GM13977 (cell line): ENCODE measurements around the gene VIPR2.

Experiments used
- DNase-seq: peaks from one replicate; pipeline ENCODE4 v3.0.0; 2012; ENCODE audit warnings: low spot score
- in situ Hi-C: fragments of 300-500 bp; cut with MboI; formaldehyde crosslinking; loops from one replicate; pipeline ENCODE4 v1.12.0; 2022; ENCODE audit warnings: low sequenced_read_pairs, low pct_unique_long_range_greater_than_20kb, mixed read lengths, inconsistent platforms; ENCODE audit not compliant: unreplicated experiment
- TF ChIP-seq, protein P1 (sequence below): IDR thresholded peaks from 2 replicates; pipeline ENCODE4 v1.5.1; 2012; ENCODE audit warnings: mild to moderate bottlenecking, control low read depth; ENCODE audit not compliant: insufficient read depth; ENCODE audit errors: extremely low read depth, missing control alignments

The VIPR2 gene

DNA sequence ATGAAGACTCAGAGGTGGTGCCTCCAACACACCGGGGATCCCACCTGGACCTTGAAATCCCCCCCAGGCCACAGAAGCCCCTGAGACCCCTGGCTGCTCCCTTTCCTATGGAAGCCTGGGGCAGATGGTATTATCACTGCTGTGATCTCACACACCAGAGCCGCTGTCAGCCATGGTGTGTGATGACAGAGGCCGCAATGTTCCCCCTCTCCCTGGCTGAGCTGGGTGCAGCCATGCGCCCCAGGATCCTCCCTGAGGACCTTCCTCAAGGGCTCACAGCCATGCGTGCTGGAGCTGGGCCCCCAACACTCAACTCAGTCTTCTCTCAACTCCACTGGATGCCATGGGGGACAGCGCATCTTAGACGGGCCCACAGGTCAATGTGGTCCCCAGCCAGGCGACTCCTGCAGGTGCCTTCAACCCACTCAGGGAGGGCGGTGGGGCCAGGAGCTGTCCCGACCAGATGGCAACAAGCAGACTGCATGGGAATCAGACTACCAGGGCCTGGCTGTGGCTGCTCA is 44.9 kb downstream of the VIPR2 start:
- TF ChIP-seq, protein P1, sequence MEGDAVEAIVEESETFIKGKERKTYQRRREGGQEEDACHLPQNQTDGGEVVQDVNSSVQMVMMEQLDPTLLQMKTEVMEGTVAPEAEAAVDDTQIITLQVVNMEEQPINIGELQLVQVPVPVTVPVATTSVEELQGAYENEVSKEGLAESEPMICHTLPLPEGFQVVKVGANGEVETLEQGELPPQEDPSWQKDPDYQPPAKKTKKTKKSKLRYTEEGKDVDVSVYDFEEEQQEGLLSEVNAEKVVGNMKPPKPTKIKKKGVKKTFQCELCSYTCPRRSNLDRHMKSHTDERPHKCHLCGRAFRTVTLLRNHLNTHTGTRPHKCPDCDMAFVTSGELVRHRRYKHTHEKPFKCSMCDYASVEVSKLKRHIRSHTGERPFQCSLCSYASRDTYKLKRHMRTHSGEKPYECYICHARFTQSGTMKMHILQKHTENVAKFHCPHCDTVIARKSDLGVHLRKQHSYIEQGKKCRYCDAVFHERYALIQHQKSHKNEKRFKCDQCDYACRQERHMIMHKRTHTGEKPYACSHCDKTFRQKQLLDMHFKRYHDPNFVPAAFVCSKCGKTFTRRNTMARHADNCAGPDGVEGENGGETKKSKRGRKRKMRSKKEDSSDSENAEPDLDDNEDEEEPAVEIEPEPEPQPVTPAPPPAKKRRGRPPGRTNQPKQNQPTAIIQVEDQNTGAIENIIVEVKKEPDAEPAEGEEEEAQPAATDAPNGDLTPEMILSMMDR = no peak
- in situ Hi-C loops = no loop called here

DNA sequence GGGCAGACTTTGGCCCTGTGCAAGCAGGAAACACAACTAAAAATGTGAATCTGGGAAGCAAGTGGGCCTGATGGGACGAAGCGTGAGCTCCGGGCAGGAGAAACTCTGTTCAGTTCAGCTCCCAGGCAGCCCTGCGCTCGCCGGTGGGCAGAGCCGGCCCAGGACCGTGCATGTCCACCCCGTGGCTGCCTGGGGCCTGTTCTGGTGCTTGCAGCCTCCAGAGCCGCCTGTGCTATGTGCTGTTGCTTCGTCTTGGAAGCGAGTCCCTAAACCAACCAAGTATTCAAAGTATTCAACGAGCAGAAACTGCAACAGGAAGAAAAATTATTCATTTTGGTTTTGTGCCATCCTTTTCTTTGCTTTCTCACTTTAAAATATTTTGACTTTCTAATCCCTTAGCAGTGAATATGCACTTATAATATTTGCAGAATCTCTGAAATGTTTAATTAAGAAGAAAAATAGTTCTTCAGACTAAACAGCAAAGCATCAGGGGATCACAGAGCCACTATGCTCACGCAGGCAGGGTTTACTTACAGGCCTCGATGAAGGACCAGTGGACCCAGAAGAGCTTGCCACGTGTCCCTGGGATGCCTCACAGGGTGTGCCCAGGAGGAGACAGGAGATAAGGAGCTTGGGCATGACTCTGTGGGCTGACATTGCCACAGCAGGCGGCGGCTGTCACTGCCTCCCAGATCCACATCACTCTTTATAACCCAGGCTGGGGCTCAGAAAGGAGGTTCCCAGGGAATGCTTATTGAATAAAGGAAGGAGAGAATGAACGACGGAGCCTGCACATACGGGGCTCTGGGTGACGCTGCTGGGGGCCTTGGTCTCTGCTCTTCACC is 45.6 kb downstream of the VIPR2 start:
- no peak for DNase-seq
- TF ChIP-seq, protein P1 = no peak
- in situ Hi-C loops = no loop called here

More for the DNA sequence above, 44.9 kb downstream of the VIPR2 start:
- DNase-seq = no peak

DNA sequence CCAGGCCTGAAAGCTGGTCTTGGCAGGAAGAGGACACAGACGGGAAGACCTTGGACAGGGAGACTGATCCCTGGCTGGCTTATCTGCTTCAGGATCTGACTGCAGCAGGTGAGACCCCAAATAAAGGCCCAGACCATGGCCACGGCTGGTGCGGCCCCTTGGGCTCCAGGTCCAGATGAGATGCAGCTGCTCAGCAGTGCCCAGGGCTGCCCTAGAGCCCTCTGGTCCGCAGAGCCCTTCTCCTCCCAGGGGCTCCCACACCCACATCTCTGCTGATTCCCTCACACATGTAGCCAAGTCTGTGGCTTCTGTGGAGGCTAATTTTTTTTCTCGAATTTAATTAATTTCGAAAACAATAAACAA is 46.3 kb downstream of the VIPR2 start:
- in situ Hi-C loops = no loop called here
- DNase-seq = no peak
- TF ChIP-seq, protein P1 = no peak

DNA sequence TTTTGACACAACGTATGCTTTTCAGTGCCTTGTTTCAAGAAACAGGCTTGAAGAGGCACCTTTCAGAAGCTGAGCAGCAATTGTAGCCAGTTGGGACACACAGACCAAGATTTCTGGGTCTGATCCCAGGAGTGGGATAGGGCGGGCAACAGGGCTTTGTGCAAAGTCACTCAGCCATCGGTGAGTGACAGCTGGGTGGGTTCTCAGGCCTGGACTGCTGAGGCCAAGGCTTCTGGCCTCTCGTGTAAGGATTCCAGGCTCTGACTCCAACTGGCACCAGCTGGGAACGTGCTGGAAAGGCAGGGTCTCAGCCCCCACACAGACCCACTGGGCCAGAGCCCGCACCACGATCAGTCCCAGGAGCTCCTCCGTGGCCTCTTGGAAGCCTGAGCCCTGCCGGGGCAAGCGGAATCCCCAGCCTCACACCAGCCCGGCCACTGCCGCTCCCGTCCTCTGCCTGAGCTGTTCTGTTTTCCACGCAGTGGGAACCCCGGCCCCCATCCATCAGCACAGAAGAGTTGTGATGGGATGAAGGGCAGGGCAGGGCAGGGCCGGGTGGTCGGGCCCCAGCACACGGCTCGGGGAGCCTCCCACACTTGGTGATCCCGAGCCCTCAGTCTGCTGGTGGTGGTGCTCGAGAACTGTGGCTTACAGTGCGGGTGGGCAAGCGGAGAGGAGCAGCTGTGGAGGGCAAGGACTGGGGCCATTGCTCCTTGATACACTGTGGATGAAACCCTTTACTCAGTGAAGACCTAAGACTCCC is 46.8 kb downstream of the VIPR2 start:
- DNase-seq = no peak
- in situ Hi-C loops = no loop called here
- TF ChIP-seq, protein P1 = no peak

DNA sequence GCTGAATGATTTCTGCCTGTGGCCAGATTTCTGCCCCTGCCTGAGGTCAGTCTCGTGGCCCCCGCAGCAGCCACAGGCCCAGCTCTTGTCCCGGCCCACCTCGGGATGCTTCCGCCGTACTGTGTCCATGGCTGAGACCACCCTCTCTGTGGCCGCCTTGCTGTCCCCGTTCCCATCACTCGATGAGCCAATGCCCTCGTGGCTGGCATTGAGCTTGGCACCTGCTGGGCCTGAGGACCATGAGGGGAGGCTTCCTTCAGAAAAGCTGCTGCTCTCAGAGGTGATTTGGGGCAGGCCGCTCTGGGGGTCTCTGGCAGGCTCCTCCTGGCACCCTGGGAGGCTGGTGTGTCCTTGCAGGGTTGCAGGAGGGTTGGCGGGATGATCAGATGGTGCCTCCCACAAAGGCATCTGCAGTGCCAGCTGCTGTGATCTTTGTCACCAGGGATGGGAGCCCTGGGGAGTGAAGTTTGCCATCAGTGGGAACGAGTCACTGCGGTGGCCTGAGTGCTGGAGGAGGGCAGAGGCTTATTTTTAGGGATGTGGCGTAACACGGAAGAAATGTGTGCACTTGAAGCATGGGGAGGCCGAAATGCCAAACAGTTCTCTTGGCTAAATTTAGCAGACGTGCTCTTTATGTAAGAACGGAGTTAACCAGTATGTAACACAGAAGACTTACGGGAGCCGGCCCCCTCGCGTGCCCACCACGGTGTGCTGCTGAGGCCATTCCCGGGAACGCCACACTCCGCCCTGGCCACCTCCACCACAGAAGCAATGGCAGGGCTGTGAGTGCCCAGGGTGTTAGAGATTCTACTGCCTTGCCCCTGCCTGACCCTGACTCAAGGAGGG is 47.7 kb downstream of the VIPR2 start:
- no peak for DNase-seq
- in situ Hi-C loops = no loop called here
- TF ChIP-seq, protein P1 = no peak

DNA sequence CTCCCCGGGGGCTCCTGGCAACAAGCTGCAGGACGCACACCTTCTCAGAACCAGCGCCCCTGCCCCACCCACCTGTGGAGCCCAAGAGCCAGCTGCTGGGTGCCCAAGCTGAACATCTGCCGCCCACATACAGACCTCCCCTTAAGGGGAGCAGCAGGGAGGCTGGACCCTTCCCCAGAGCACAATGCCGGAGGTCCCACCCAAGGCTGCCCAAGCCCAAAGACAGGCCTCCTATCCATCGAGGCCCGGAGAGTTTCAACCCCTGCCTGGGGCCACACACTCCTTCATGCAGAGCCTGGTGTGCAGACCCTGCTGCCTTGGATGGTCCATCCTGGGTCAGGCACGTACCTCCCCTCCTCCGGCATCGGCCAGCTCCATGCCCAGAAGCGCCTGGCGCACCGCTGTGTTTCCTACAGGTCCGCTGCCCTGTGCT is 48.7 kb downstream of the VIPR2 start:
- in situ Hi-C loops = no loop called here
- TF ChIP-seq, protein P1 = no peak
- no peak for DNase-seq
